IMR-90 (cell line): ENCODE results near the gene CASQ1. TPM values are rescaled to one million over a fixed set of nuclear protein-coding genes. Genes with fewer than 3 reads are reported as not detected.

Source experiments
- ATAC-seq: fragments of 200-7000 bp; cut with Tn5 transposase; 2 replicates; pipeline ENCODE4 v1.9.1; 2020; ENCODE audit warnings: low read depth, mild to moderate bottlenecking, moderate library complexity
- BruUV-seq: library from RNA; stranded (reverse); fragments of 400-500 nt; replicated peaks from 2 replicates; lab custom pipeline; 2021; lab: Mats Ljungman, UMichigan
- CTCF ChIA-PET: fragments of 300-600 bp; formaldehyde crosslinking; extraction: SDS; loops from one replicate; lab custom pipeline; 2021; ENCODE audit warnings: antibody characterized with exemption; lab: Yijun Ruan, JAX
- POLR2A ChIA-PET: fragments of 300-600 bp; sonication (Branson Sonifier 250); formaldehyde crosslinking; loops from one replicate; lab custom pipeline; 2022; ENCODE audit warnings: antibody characterized with exemption; ENCODE audit not compliant: unreplicated experiment; lab: Charles Lee
- DNase-seq: peaks from one replicate; pipeline ENCODE4 v3.0.0; 2013
- H2AFZ ChIP-seq: replicated peaks from 2 replicates; pipeline ENCODE3; 2013; ENCODE audit warnings: low read length, mild to moderate bottlenecking; ENCODE audit not compliant: poor library complexity
- H2AK5ac ChIP-seq: 2 replicates; pipeline ENCODE4 v1.6.1; 2013; ENCODE audit warnings: low read depth, low read length, inconsistent platforms
- H2AK9ac ChIP-seq: replicated peaks from 2 replicates; pipeline ENCODE3; 2013; ENCODE audit warnings: mild to moderate bottlenecking, low read depth, low read length, moderate library complexity; ENCODE audit not compliant: poor library complexity
- H2BK120ac ChIP-seq: 2 replicates; pipeline ENCODE4 v1.6.1; 2013; ENCODE audit warnings: low read depth, low read length, inconsistent platforms
- H2BK15ac ChIP-seq: 3 replicates; pipeline ENCODE4 v1.6.1; 2013; ENCODE audit warnings: low read depth, low read length, inconsistent platforms
- H2BK20ac ChIP-seq: 2 replicates; pipeline ENCODE4 v1.6.1; 2013; ENCODE audit warnings: low read depth, mild to moderate bottlenecking, inconsistent platforms, low read length, moderate library complexity
- H2BK5ac ChIP-seq: 2 replicates; pipeline ENCODE4 v1.6.1; 2013; ENCODE audit warnings: mild to moderate bottlenecking, low read depth, low read length, inconsistent platforms; ENCODE audit not compliant: poor library complexity, severe bottlenecking
- H3K14ac ChIP-seq: replicated peaks from 2 replicates; pipeline ENCODE4 v1.6.1; 2013; ENCODE audit warnings: low read depth, low read length, inconsistent platforms
- H3K18ac ChIP-seq: 2 replicates; pipeline ENCODE4 v1.6.1; 2013; ENCODE audit warnings: low read depth, low read length, control low read depth
- H3K23ac ChIP-seq: 2 replicates; pipeline ENCODE4 v1.6.1; 2013; ENCODE audit warnings: low read depth, low read length, inconsistent platforms
- H3K27ac ChIP-seq: 2 replicates; pipeline ENCODE4 v1.5.1; 2013; ENCODE audit warnings: mild to moderate bottlenecking, control low read depth, low read length; ENCODE audit not compliant: insufficient read depth
- H3K27me3 ChIP-seq: 2 replicates; pipeline ENCODE4 v1.6.1; 2013; ENCODE audit warnings: low read length; ENCODE audit not compliant: control insufficient read depth, insufficient read depth
- H3K36me3 ChIP-seq: 2 replicates; pipeline ENCODE4 v1.6.1; 2013; ENCODE audit warnings: low read length, mixed read lengths; ENCODE audit not compliant: control insufficient read depth, insufficient read depth
- H3K4ac ChIP-seq: 2 replicates; pipeline ENCODE4 v1.6.1; 2013; ENCODE audit warnings: low read depth, low read length, inconsistent platforms
- H3K4me1 ChIP-seq: 2 replicates; pipeline ENCODE4 v1.6.1; 2013; ENCODE audit warnings: low read length, mixed read lengths; ENCODE audit not compliant: control insufficient read depth, insufficient read depth
- H3K4me2 ChIP-seq: 2 replicates; pipeline ENCODE4 v1.6.1; 2013; ENCODE audit warnings: low read depth, mild to moderate bottlenecking, control low read depth, low read length, moderate library complexity
- H3K4me3 ChIP-seq: 2 replicates; pipeline ENCODE4 v1.5.1; 2013; ENCODE audit warnings: low read depth, mild to moderate bottlenecking, control low read depth, low read length, moderate library complexity; ENCODE audit not compliant: insufficient read depth
- H3K56ac ChIP-seq: 2 replicates; pipeline ENCODE4 v1.6.1; 2013; ENCODE audit warnings: low read length, inconsistent platforms; ENCODE audit not compliant: insufficient read depth; ENCODE audit errors: extremely low read depth
- H3K79me1 ChIP-seq, 2 experiments: 2 replicates each; pipeline ENCODE4 v1.6.1; 2013; ENCODE audit warnings: low read length in 2 of 2, inconsistent platforms in 1 of 2, low read depth in 1 of 2
- H3K9ac ChIP-seq: 2 replicates; pipeline ENCODE4 v1.6.1; 2013; ENCODE audit warnings: low read depth, low read length, control low read depth
- H3K9me1 ChIP-seq: 2 replicates; pipeline ENCODE4 v1.6.1; 2013; ENCODE audit warnings: low read length, inconsistent platforms; ENCODE audit not compliant: insufficient read depth
- H3K9me3 ChIP-seq: 2 replicates; pipeline ENCODE4 v1.6.1; 2013; ENCODE audit warnings: low read length; ENCODE audit not compliant: control insufficient read depth, insufficient read depth
- H4K20me1 ChIP-seq: 2 replicates; pipeline ENCODE4 v1.6.1; 2013; ENCODE audit warnings: low read length, inconsistent platforms; ENCODE audit not compliant: insufficient read depth
- H4K5ac ChIP-seq: 2 replicates; pipeline ENCODE4 v1.6.1; 2013; ENCODE audit warnings: mild to moderate bottlenecking, low read depth, low read length, control low read depth
- H4K8ac ChIP-seq, 2 experiments: 2 replicates each; pipeline ENCODE4 v1.6.1; 2013; ENCODE audit warnings: low read depth in 2 of 2, low read length in 2 of 2, control low read depth in 1 of 2, inconsistent platforms in 1 of 2
- H4K91ac ChIP-seq: 2 replicates; pipeline ENCODE4 v1.6.1; 2013; ENCODE audit warnings: low read depth, low read length, inconsistent platforms; ENCODE audit not compliant: insufficient read depth
- BHLHE40 ChIP-seq: fragments of 150-350 bp; IDR thresholded peaks from 2 replicates; pipeline ENCODE4 v1.6.1; 2016; ENCODE audit warnings: mild to moderate bottlenecking, low read depth, low read length
- CEBPB ChIP-seq: IDR thresholded peaks from 2 replicates; pipeline ENCODE4 v1.6.1; 2012; ENCODE audit warnings: low read depth, low read length, improper control_type of control experiment
- CHD1 ChIP-seq: IDR thresholded peaks from 2 replicates; pipeline ENCODE4 v1.6.1; 2012; ENCODE audit warnings: low read depth, low read length, improper control_type of control experiment
- CTCF ChIP-seq: conservative IDR thresholded peaks from 2 replicates; pipeline ENCODE4 v1.5.1; 2012; ENCODE audit warnings: mild to moderate bottlenecking, low read depth, low read length, improper control_type of control experiment
- ELK1 ChIP-seq: fragments of 150-350 bp; IDR thresholded peaks from 2 replicates; pipeline ENCODE4 v1.6.1; 2016; ENCODE audit warnings: low read depth, mild to moderate bottlenecking, low read length, moderate library complexity, borderline replicate concordance
- FOS ChIP-seq: fragments of 150-350 bp; IDR thresholded peaks from 2 replicates; pipeline ENCODE4 v1.6.1; 2016; ENCODE audit warnings: low read depth, low read length
- MAFK ChIP-seq: IDR thresholded peaks from 2 replicates; pipeline ENCODE4 v1.6.1; 2012; ENCODE audit warnings: low read depth, low read length, improper control_type of control experiment
- MAZ ChIP-seq: IDR thresholded peaks from 2 replicates; pipeline ENCODE4 v1.6.1; 2012; ENCODE audit warnings: low read depth, mild to moderate bottlenecking, low read length, improper control_type of control experiment, moderate library complexity, borderline replicate concordance
- MXI1 ChIP-seq: IDR thresholded peaks from 2 replicates; pipeline ENCODE4 v1.6.1; 2012; ENCODE audit warnings: low read depth, mild to moderate bottlenecking, low read length, moderate library complexity, borderline replicate concordance
- NFE2L2 ChIP-seq: fragments of 150-350 bp; IDR thresholded peaks from 2 replicates; pipeline ENCODE4 v1.6.1; 2016; ENCODE audit warnings: low read depth, mild to moderate bottlenecking, low read length
- POLR2A ChIP-seq: IDR thresholded peaks from 2 replicates; pipeline ENCODE4 v1.6.1; 2012; ENCODE audit warnings: mild to moderate bottlenecking, low read depth, low read length
- RAD21 ChIP-seq: IDR thresholded peaks from 2 replicates; pipeline ENCODE4 v1.6.1; 2012; ENCODE audit warnings: low read length, improper control_type of control experiment
- RCOR1 ChIP-seq: IDR thresholded peaks from 2 replicates; pipeline ENCODE4 v1.6.1; 2012; ENCODE audit warnings: mild to moderate bottlenecking, low read length, improper control_type of control experiment; ENCODE audit not compliant: insufficient replicate concordance
- RFX5 ChIP-seq: IDR thresholded peaks from 2 replicates; pipeline ENCODE4 v1.8.0; 2012; ENCODE audit warnings: low read depth, mild to moderate bottlenecking, low read length, moderate library complexity
- SMC3 ChIP-seq: fragments of 150-350 bp; IDR thresholded peaks from 2 replicates; pipeline ENCODE4 v1.6.1; 2016; ENCODE audit warnings: low read depth, mild to moderate bottlenecking, antibody characterized with exemption, low read length, moderate library complexity
- USF2 ChIP-seq: fragments of 150-350 bp; IDR thresholded peaks from 2 replicates; pipeline ENCODE4 v1.6.1; 2017; ENCODE audit warnings: mild to moderate bottlenecking, antibody characterized with exemption, low read length, low read depth
- WGBS, 2 experiments: methylation state at CpG; one replicate each; pipeline versions ENCODE4 v1.1.5 to v1.1.7; 2013; ENCODE audit warnings: missing lambda C conversion rate in 2 of 2; ENCODE audit not compliant: insufficient read length in 1 of 2; ENCODE audit errors: extremely low coverage in 2 of 2; 5-methylcytosine and 5-hydroxymethylcytosine counted together
- dilution Hi-C: fragments of 300-500 bp; cut with HindIII; formaldehyde crosslinking; loops from one replicate; pipeline ENCODE4 v1.14.3; 2018; ENCODE audit warnings: low sequenced_read_pairs; ENCODE audit not compliant: unreplicated experiment
- in situ Hi-C: fragments of 300-500 bp; cut with MboI; formaldehyde crosslinking; loops from 3 replicates; pipeline ENCODE4 v1.14.3; 2019; ENCODE audit warnings: low sequenced_read_pairs, inconsistent platforms, mixed read lengths
- intact Hi-C: fragments of 100-400 bp; cut with micrococcal nuclease; formaldehyde crosslinking; loops from 2 replicates; pipeline ENCODE4 v1.10.0; 2022
- polyA plus RNA-seq, 3 experiments: library from polyadenylated mRNA; depleted of rRNA; stranded (reverse); fragments of >200 nt; gene quantifications; 2 replicates each; pipeline ENCODE4 v1.2.3, GENCODE V29; 2012; ENCODE audit warnings: low replicate concordance in 1 of 3
- total RNA-seq: library from RNA; depleted of rRNA; stranded (reverse); fragments of >200 nt; gene quantifications from 2 replicates; pipeline ENCODE4 v1.2.3, GENCODE V29; 2012

Gene CASQ1
- total and polyA plus RNA-seq, 2 of the 4 experiments (the other 2 are of a cell fraction), result 0.18 to 0.21 TPM

GRCh38 chr1:160168016-160168415 lies 22.4 kb upstream of the CASQ1 start:
- dilution Hi-C loops, result no loop called here

More at GRCh38 chr1:160168016-160168415, 22.4 kb upstream of the CASQ1 start:
- H2AFZ ChIP-seq, result no peak overlapping the region
- H3K9me1 ChIP-seq, result no peaks in the 10 kb centered on the region
- H2BK120ac ChIP-seq, result no peak overlapping the region
- no peak overlapping the region for H3K4me3 ChIP-seq
- no peak overlapping the region for H2BK20ac ChIP-seq
- H2AK5ac ChIP-seq, result no peak overlapping the region
- H3K79me1 ChIP-seq, result no peaks in the 10 kb centered on the region
- H3K18ac ChIP-seq, result no peak overlapping the region
- no peak overlapping the region for H2BK5ac ChIP-seq
- ChIA-PET CTCF (no interaction called here), POLR2A (no interaction called here)
- H3K36me3 ChIP-seq, result no peaks in the 10 kb centered on the region
- no peak overlapping the region for H4K91ac ChIP-seq
- peaks cover 37% of the 10 kb centered on the region for H3K27me3 ChIP-seq
- DNase-seq (no peak), ATAC-seq (no peak)
- no peak overlapping the region for H3K14ac ChIP-seq
- intact Hi-C loops, result no loop called here
- 0 out of 2 replicates have a peak, but pooled peaks cover 2% of the 10 kb centered on the region for H3K4me1 ChIP-seq
- TF ChIP-seq BHLHE40 (no peak), CHD1 (no peak), CEBPB (no peak), POLR2A (no peak), MAFK (no peak), RAD21 (no peak), NFE2L2 (no peak), RCOR1 (no peak), ELK1 (no peak), CTCF (no peak), FOS (no peak), RFX5 (no peak), MAZ (no peak), SMC3 (no peak), MXI1 (no peak), USF2 (no peak)
- H3K56ac ChIP-seq, result no peak overlapping the region
- in situ Hi-C loops, result no loop called here
- no peak overlapping the region for H4K5ac ChIP-seq
- no peak overlapping the region for H3K9ac ChIP-seq
- no peak overlapping the region for H3K27ac ChIP-seq
- H3K23ac ChIP-seq, result no peak overlapping the region
- BruUV-seq, result no TSS peak
- no peak overlapping the region for H3K4me2 ChIP-seq
- H3K9me3 ChIP-seq, result no peaks in the 10 kb centered on the region
- H2AK9ac ChIP-seq, result no peak overlapping the region
- 100% methylated on average over 2 of the region's 5 CpGs; no CpG with 5 or more reads in 1 of the 2 experiments for WGBS, 2 experiments
- H3K4ac ChIP-seq, result no peak overlapping the region
- H2BK15ac ChIP-seq, result no peak overlapping the region
- H4K8ac ChIP-seq, result no peak overlapping the region
- H4K20me1 ChIP-seq, result no peaks in the 10 kb centered on the region
